CD4-positive, alpha-beta T cell treated with Interleukin-2 at 100 ng/mL for 4 hours (primary cell): ENCODE data around the gene HSD11B1.

Experiments
- DNase-seq: peaks from one replicate; pipeline ENCODE4 v3.0.0-alpha.2; 2020; ENCODE audit warnings: low spot score

HSD11B1 gene

DNA sequence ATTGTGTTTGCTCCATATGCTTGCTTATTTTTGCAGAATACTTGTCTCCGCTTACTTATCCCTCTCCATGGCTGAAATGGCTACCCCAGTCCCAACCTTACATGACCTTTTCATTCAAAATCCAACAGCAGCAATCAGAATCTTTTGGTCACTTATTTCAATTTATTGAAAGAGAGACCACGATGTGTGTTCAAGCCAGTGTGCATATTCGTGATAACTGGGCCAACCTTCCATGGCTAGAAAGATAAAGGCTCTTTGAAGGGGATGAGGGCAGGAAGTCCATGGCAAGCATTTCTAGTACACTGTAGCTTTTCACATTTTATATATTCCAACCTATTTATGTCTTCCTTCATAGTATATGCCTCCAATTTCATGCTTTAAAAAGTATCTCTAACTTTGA lies 23.1 kb downstream of the HSD11B1 start:
- no peak for DNase-seq

DNA sequence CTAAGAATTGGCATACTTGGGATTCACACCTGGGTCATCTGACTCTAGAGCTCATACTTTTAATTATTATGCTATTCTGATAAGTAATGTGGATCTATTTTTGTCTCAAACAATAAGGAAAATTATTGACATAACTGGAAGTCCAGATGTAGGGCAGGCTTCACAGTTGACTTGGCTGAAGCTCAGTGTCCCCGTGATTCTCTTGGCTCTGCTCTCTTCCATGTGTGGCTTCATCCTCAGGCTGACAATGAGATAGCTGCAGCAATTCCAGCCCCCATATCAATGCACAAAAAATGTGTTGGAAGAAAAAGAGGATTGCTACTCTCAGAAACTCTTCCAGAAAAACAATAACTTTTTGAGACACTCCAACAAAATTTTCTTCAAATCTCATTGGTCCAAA lies 23.8 kb downstream of the HSD11B1 start:
- DNase-seq, result no peak

DNA sequence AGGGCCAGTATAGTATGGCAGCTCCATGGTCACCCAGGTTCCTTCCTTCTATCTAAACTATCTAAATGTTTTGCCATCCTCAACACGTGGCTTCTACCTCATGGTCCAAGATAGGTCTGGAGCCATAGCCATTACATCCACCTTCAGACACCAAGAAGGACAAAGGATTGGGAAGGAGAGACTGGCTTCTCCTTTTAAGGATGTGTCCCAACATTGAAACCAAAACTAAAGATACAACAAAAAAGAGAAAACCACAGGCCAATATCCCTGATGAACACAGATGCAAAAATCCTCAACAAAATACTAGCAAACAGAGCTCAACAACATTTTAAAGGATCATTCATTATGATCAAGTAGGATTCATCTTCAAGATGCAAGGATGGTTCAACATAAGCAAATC lies 24.8 kb downstream of the HSD11B1 start:
- no peak for DNase-seq

DNA sequence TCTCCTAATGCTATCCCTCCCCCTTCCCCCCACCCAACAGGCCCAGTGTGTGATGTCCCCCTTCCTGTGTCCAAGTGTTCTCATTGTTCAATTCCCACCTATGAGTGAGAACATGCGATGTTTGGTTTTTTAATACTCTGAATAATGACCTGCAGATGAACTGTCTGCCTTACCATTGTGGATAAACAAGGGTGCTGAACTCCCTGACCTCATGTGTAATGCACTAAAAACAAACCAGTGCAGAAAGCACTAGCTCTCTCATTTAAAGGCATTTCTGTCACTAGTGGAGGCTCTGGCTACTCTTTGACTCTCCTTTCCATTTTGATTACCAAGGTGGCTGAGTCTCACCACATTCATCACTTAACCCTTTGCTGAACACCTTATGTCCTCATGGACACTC lies 28.1 kb downstream of the HSD11B1 start:
- DNase-seq, result no peak

DNA sequence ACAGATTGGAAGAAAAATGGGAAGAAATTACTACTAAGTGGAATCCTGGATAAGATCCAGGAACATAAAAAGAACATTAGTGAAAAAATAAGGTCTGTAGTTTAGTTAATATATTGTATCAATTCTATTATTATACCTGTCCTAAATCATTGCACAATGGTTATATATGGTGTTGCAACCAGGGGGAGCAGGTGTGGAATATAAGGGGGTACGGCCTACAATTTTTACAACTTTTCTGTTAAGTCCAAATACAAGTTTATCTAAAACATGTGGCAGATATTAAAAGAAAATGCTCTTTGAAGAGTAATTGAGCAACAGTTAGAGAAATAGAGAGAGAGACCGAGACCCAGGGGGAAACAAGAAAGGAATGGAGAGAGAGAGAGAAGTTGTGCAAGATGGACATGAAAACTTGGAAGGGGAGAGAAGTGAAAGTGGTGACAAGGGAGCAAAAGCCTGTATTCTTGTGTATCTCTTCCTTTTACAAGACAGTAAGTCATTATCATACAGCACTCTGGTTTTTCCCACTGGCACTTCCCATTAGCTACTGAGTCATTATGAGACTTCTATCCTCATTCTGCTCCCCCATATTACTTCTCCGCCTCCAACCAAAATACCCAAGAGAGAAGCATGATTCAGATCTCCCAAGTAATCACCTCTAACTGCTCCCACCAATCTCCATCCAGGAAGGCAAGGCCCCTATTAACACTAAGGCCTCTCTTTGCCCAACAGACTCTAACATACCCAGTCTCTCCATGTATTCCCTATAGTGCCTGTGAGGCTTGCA lies 29.0 kb downstream of the HSD11B1 start:
- no peak for DNase-seq

DNA sequence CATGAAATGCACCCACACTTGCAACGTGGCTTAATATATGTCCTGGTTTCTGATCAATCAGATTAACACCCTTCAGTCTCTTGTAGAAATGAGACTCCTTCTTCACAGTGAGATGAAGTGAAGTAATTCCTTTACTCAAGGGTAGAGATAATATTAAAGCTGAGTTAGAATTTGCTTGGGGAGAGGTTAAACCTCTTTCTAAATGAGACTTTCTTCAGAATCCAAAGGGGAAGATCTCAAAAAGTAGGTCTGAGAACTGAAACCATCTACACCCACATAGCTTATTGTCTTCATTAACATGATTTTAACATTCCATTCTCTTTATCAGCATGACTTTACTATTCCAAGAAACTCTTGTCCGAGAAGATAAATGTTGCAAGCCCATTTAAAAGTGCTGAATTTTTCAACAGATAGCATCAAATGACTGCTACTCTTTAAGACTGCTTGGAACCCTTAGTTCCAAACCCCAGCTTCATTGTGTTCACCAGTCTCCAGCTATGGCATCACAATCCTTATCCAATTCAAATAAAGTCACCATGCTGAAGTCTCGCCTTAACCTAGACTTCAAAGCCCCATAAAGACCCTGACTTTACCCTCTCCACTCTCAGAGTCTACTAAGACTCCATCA lies 32.0 kb downstream of the HSD11B1 start:
- DNase-seq, result no peak

DNA sequence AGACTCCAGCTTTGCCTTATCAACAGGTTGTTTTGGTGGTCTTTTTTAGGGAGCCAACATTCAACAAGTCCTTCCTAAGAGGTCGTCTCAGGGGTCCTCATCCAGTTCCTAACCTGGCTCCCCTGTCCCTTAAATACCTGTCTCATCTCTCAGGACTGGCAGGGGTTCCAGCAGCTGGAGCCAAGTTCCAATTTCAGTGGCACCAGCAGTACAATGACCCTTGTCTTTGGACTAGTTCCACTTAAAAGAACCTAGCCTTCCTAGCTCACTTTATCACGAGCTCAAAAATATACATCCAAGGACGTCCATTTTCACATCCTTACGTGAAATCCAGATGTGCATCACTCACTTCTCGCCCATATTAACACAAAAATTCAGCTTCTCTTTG lies 32.5 kb downstream of the HSD11B1 start:
- DNase-seq, result no peak

DNA sequence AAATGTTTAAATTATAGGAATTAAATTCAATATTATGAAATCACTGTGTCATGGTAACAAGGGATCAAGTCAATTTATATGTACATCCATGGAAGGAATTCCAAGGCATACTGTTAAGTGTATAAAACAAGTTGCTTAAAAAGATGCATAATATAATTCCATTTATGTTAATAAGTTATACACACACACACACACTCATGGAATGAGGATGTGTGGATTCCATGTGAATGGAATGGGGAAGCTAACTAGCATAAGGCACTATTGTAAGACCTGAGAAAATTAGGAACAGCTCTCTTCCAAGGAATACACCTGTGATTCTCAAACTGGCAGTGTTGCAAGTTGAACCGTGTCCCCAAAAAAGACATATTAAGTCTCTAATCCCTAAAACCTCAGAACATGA lies 33.6 kb downstream of the HSD11B1 start:
- DNase-seq, result no peak

DNA sequence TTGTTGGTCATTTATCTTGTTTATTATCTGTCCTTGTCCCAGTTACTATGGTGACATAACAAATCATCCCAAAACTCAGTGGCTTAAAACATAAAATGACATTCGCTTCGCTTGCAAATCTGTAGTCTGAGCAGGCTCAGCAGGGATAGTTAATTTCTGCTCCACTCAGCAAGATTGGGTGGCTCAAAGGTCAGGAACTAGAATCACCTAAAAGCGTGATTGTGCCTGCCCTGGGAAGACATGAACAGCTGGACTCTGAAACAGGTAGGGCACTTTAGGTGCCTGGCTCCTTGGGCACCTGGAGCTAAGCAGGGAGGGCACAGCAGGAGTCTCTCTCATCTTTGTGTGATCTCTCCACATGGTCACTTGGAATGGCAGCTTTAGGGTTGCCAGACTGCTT lies 36.5 kb downstream of the HSD11B1 start:
- no peak for DNase-seq

DNA sequence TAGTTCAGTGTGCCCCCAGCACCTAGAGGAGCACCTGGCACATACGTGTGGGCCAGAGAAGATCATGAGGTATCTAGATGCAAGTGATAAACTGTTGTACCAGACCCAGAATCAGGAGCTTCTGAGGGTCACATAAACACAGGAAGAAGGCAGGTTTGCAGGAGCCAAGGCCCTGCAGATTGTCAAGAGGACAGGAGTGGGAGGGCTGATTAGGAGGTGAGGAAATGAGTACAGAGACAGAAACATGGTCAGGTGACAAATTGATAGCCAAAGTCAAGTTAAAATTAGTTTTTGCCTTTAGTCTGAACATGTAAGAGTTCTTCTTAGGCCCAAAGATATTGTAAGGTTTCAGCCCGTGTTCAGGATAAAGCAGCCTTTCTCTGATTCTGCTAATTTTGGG lies 37.2 kb downstream of the HSD11B1 start:
- no peak for DNase-seq

DNA sequence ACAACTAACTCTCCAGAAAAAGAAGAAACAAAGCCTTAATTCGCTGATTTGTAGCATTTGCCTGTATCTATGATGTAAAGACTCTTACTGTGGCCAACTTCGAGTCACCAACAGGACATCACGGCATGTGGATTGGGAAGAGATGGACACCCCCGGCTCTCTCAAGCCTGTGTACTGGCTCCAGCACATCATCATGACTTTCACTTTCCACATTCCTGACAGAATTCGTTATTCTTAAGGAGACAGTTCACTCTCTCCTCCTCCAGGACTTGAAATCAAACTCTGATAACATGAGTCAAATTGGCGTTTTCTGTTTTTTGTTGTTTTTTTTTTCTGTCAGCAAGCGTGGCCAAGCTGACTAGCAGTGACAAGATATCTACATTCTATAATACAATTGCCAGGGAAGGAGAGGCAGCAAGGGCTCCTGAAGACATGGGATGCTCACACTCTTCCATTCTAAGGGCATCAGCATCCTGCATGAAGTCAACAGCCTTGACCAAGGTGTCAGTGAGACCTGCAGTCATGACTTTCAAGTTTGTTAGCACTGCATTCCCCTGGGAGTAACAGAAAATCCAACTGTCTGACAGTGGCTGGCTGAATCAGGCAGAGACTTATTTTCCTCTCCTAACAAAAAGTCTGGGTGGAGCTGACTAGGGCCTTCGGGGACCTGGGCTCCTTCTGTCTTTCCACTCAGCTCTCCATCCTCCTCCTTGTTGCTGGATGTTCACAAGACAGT lies 37.9 kb downstream of the HSD11B1 start:
- no peak for DNase-seq

DNA sequence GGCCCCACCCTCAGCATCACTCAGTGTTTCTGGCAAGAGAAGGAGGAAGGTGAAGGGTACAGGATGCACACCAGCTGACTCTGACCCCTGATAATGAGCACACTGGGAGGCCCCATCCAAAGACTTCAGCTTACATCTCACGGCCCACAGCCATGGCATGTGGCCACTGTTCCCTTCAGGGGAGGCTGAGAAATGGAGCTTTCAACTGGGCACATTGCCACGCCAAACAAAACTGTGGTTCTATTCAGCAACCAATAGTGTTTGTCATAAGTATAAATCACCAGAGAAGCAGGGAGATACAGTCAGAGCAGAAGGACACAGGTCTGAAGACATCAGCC lies 38.5 kb downstream of the HSD11B1 start:
- DNase-seq, result no peak

DNA sequence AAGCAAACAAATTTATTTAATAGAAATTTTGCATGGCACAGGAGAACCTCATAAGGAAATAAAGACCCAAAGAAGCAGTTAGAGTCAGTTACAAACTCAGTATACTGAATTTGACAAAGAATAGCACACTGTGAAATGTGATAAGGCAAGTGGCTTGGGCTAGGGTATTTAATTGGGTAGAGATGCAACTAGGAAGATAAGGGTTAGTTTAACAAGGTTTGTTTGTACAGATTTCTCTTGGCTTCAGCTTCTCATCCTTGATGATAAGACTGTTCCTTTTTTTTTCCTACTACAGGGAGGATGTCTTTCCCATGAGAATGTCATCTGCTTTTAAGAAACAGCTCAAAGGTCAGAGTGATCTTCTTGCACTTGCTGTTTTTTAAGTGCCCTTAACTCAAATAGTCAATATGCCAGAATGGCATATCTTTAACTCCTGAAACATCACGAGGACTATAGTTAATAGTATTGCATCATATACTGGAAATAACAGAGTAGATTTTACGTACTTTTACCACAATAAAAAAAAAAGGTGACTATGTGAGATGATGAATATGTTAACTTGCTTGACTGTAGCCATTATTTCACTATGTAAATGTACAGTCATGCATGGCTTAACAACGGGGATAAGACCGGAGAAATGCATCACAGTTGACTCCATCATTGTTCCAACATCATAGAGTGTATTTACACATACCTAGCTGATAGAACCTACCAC lies 42.0 kb downstream of the HSD11B1 start:
- no peak for DNase-seq

DNA sequence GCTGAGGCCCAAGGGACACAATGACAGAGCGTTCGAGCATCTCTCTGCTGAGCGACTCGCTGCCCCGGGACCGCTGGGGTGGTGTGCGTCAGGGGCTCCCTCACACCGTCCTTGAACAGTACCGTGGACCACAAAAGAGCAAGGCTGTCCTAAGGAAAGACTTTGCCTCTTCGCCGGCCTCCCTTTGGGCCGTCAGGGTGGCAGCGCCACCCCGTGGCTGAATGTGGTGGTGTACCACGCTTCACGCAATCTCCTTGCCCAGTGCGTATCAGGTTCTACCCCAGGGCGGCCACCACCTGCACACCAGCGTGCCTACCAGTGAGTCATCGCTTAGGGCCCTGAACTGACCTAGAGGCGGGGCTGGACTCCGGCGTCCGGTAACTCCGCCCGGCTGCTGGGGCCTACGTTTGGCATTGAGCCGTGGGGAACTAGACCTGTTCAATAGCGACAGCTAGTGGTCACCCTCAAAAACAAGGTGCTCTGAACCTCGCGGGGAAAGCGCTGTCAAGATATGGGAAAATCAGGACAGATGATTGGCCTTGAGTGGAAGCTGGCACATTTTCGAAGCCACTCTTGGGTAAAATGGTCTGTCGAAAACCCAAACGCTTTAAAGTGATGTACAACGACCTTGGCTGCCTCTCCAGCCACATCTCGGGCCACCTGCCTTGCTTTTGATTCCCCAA lies 43.1 kb downstream of the HSD11B1 start:
- peak; percentile 91 for DNase-seq

DNA sequence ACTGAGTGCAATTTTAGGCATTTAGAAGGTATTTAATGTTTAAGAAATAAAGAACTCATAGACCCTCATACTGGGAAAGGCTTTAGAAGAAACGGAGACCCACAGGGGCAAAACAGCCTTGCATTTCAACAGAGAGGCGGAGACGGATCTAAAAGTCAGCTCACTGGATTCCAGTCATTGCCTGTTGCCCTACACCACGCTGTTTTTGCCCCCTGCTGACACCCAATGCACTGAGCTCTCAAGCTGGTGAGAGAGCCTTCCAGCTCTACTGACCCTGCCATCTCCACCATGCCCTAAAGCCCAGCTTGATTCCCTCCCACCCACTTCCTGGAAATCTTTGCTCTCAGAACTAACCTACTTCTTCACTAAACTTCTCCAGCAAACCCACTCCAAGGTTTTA lies 44.0 kb downstream of the HSD11B1 start:
- DNase-seq, result no peak

DNA sequence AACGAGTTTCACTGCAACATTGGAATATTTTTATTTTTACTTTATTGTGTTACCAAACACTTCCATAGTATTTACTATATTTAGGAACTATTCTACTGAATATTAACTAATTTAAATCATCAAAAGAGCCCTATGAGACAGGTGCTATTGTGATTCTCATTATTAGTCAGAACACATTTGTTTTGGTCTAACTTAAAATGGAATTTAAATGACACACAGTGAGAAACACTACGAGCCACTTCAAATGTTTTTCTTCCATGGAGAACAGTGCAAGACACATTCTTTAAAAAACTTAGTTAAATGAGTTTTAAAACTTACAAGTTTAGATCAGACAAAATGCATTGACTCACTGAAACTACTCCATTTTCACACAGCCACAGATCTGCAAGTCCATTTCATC lies 44.6 kb downstream of the HSD11B1 start:
- no peak for DNase-seq

DNA sequence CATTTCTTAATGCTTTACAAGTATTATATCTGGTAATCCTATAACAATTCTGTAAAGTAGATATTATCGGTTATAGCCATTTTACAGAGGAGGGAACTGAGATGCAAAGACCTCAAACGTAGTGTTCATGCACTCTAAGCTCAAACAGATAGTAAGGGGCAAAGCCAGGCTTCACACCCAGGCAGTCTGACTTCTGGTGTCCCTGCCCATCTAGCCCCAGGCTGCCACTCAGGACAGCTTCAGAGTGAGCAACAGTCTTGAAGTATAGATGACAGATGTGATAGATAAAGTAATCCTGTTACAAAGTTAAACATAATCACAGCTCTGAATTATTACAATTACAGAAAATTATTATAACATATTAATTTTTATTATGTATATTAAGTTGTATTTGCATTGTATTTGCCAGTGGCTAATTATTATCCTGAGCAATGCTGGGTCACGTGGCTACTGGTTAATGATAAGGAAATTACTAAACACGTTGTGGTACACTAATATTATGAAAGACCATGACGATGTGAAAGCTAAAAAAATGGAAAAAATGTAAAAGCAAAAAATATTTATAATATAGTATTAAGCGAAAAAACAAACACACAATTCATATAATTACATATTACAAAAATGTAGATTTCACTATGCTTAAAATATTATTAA lies 45.2 kb downstream of the HSD11B1 start:
- peak; percentile 20 for DNase-seq

DNA sequence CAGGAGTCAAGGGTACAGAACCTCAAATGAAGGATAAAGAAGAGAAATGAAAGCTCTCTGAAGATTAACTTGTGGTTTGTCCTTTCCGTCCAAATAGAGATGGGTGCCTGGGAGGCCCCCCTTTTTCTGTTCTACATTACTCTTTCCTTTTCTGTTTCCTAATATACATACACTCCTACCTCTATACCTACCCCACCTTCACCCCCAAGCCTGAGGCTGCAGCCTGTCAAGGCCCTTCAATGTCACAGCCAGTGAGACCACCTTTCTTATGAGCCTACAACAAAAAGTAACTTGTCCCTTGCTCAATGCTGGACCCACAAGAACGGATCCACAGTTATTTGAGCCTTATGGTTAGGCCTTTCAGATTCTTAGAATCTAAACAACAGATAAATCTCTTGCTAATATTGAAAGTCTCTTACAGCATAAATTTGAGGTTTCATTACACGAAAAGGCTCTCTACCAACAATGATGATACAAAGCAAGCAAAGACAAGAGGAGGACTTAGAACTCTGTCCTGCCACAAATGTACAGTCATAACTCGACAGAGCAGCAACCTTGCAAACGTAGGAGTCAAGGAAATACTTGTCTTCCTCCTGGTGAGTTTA lies 47.1 kb downstream of the HSD11B1 start:
- DNase-seq, result peak; percentile 48

DNA sequence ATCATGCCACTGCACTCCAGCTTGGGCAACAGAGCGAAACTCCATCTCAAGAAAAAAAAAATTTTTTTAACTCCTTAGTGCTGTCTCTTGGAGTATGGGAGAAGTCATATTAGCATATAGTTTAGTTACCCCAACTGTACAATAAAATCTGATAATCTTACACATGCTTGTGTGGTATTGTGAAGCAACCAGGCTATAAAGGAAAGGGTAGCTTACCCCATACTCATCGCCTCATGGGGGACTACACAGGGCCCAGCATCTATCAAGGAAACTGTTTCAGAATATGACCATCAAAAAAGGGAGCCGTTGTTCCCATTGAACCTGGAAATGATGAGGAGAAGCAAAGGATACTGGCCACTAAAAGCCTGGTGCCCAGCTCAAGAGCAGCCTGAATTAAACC lies 48.2 kb downstream of the HSD11B1 start:
- DNase-seq, result no peak

DNA sequence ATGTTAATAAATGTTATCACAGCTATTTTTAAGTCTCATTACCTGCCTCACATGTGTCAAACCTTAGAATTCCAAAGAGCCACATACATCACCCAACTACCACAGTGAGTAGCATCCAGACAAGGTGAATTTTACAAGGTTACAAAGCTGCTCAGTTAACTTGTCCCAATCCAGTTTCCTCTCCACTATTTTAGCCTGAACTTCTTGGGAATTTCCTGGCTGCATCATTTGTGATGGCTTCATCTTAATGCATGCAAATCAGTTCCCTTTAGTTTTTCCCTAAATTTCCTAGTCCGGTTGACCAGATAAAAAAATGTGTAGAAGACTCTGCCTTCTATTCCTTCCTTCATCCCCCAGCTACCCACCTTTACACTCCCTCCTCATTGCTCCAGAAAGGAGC lies 50.6 kb downstream of the HSD11B1 start:
- DNase-seq, result no peak

DNA sequence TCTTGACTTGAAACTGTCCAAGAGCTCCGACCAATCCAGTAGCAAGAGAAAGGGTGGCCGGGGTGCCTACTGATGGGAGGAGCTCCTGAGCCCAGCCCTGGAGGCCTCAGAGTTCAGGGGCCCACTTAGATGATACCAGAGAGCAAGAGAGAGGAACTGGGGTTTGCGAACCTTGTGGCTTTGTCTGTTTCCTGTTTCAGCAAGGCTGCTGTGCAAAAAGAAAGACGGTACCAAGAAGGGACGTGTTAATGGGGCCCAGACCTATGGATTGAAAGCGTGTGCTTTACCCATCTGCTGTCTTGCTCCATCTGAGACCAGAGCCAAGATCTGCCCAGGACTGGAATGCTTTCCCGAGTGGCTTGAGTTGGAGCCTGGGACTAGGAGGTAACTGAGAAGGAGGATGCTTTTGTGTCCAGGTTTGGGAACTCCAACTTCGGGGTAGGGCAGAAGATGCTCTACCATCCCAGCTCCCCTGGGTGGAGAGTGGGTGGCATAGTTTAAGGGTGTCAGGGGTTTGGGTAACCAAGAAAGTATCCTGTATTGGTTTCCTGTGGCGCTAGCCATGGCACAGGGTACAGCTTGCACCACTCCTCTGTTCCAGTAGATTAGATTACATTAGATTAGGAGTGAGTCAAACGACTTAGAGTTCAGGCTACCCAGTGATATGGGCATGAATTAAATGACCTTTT lies 51.4 kb downstream of the HSD11B1 start, which contains the start of gene TRAF3IP3:
Gene TRAF3IP3, plus strand, starts transcription at position 128 of the 689 bp plus-strand sequence. CDS start 3,987 bp downstream, outside the sequence.
- DNase-seq, result peak; percentile 85
